GM19238 (cell line): ENCODE measurements around the gene DNAJC1.
A peak's percentile ranks its signal among the peaks of the same experiment; 100 is the strongest.
"Not testable (repeated sequence)": the region's sequence is repeated elsewhere in the genome, so short reads cannot be mapped to it uniquely, and the experiment has no call there.

Experiments
- DNase-seq: peaks from one replicate; pipeline ENCODE4 v3.0.0; 2011; ENCODE audit warnings: low spot score; ENCODE audit not compliant: insufficient read length

The DNAJC1 gene

DNA sequence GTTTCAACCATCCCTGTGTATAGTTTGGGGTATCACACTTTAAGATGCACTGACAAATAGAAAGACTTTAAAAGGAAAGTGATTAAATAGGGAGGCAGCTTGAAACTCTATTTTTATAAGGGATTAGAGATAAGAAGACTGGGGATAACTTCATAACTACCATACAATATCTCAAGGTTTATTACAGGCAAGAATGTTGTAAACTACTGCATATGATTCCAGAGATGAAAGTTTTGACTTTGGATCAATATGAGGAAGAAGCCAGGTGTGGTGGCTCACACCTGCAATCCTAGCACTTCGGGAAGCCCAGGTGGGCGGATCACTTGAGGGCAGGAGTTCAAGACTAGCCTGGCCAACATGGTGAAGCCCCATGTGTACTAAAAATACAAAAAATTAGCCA lies 96.1 kb downstream of the DNAJC1 start:
- DNase-seq: no peak

- no peak for DNase-seq
Measured at GRCh38 chr10:21904930-21905329, 98.6 kb downstream of the DNAJC1 start.

DNA sequence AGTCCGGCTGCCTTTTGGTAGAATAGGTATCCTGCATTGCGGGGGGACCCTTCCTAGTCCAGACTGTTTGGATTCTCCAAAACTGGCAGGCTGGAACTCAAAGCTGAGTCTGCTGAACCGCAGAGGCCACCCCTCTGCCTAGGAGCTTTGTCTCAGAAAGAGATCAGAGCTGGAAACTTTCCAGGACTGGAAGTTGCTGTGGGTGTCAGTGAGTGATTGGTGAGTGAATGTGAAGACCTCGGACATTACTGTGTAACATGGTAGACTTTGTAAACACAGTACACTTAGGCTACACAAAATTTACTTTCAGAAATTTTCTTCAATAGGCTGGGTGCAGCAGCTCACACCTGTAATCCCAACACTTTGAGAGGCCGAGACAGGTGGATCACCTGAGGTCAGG lies 103.8 kb downstream of the DNAJC1 start:
- DNase-seq: no peak

- no peak for DNase-seq
Measured at GRCh38 chr10:21895932-21896331, 107.6 kb downstream of the DNAJC1 start.

DNA sequence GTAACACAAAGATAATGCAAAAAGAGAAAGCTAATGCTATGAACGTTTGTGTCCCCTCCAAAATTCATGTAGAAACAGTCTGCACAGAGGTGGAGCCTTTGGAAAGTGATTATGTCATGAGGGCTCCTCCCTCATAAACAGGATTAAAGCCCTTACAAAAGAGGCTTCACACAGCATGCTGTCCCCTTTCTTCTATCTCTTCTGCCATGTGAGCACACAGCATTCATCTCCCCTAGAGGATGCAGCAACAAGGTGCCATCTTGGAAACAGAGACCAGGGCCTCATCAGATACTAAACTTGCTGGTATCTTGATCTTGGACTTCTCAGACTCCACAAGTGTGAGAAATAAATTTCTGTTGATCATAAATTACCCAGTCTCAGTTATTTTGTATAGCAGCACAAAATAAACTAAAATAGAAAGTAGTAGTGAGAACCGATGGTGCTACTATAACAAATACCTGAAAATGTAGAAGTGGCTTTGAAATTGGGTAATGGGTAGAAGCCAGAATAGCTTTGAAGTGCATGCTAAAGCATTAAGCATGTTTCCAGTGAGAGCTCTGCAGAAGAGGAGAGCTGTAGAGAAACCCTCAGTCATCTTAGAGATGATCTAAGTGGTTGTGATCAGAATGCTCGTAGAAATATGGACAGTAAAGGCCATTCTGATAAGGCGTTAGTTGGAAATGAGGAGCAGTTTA lies 108.7 kb downstream of the DNAJC1 start:
- DNase-seq: no peak

- no peak for DNase-seq
Measured at GRCh38 chr10:21891439-21891838, 112.1 kb downstream of the DNAJC1 start.

DNA sequence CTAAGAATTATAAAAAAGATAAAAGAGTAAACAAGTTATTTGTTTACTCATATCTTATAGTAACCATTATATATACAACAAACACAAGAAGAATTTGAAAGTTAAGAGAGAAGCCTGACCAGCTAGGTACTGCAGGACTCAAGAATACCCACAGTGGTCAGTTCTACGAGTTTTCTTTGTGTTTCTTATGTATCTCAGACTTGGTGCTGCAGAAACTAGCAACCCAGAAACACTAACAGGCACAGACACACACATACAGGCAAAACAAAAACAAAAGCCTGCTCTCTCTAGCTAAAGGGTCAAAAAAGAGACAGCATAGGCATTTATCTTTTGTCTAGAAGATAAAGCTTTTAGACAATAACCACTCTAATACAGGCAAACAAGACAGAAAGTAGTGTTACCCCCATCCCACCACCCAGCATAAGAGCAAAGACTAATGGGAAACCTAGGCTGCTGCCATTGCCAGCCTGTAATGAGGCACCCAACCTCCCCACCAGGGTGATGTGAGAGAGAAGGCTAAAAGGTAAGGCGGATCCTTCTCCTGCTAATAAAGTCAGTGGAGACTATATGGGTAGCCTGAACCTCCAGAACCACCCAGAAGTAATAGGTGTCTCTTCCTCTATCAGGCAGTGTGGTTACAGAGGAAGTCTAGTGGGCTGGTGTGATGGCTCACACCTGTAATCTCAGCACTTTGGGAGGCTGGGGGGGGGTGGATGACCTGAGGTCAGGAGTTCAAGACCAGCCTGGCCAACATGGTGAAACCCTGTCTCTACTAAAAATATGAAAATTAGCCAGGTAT lies 113.9 kb downstream of the DNAJC1 start:
- DNase-seq: no peak

- peak; percentile 19 for DNase-seq
Measured at GRCh38 chr10:21888959-21889358, 114.6 kb downstream of the DNAJC1 start.

DNA sequence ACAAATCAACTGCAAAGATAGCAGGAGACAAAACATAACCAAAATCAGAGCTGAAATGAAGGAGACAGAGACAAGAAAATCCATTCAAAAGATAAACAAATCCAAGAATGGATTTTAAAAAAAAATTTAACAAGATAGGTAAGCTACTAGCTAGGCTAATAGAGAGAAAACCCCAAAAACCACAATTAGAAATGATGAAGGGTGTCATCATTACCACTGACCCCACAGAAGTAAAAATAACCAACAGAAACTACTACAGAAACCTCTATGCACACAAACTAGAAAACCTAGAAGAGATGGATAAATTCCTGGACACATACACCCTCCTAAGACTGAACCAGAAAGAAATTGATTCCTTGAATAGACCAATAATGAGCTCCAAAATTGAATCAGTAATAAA lies 117.6 kb downstream of the DNAJC1 start:
- no peak for DNase-seq

DNA sequence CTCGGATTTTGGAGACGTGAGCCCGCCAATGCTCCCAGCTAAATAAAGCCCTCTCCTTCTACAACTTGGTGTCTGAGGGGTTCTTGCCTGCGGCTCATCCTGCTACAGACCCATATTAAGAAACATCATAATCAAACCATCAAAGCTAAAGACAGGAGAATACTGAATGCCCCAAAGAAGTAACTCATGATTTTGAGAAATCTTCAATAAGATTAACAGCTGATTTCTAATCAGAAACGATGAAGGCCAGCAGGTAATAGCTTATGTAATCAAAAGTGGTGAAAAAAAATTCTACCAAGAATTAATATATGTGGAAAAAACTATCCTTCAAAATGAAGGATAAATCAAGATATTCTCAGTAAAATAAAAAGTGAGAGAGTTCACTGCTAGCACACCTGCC lies 130.3 kb downstream of the DNAJC1 start:
- no peak for DNase-seq

GRCh38 chr10:21872771-21873170 lies 130.8 kb downstream of the DNAJC1 start:
- DNase-seq: not testable (repeated sequence)

GRCh38 chr10:21870849-21871248 lies 132.7 kb downstream of the DNAJC1 start:
- no peak for DNase-seq

GRCh38 chr10:21869087-21869486 lies 134.4 kb downstream of the DNAJC1 start:
- DNase-seq: not testable (repeated sequence)

DNA sequence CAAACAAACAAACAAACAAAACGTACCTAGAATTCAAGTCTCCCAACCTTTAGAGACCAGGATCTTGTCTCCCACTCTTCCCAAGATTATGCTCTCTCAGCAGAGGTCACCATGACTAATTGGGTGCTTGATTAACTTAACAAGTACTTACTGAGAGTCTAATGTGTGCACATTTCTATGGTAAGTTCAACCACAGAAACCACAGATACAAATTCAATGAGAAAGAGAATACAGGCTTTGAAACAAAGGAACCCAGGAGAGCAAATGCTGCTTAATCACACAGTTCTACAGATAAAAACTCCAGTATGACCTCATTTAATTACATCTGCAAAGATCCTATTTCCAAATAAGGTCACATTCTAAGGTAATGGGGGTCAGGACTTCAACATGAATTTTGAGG lies 142.8 kb downstream of the DNAJC1 start:
- no peak for DNase-seq

GRCh38 chr10:21858455-21858854 lies 145.1 kb downstream of the DNAJC1 start:
- DNase-seq: no peak

GRCh38 chr10:21849607-21850006 lies 153.9 kb downstream of the DNAJC1 start:
- no peak for DNase-seq

GRCh38 chr10:21843645-21844044 lies 159.9 kb downstream of the DNAJC1 start:
- no peak for DNase-seq

GRCh38 chr10:21841273-21841672 lies 162.3 kb downstream of the DNAJC1 start:
- not testable (repeated sequence) for DNase-seq

DNA sequence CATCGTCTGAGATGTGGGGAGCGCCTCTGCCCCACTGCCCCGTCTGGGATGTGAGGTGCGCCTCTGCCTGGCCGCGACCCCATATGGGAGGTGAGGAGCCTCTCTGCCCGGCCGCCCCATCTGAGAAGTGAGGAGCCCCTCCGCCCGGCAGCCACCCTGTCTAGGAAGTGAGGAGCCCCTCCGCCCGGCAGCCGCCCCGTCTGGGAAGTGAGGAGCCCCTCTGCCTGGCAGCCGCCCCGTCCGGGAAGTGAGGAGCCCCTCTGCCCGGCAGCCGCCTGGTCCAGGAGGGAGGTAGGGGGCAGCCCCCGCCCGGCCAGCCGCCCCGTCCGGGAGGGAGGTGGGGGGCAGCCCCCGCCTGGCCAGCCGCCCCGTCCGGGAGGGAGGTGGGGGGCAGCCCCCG lies 166.0 kb downstream of the DNAJC1 start:
- not testable (repeated sequence) for DNase-seq

DNA sequence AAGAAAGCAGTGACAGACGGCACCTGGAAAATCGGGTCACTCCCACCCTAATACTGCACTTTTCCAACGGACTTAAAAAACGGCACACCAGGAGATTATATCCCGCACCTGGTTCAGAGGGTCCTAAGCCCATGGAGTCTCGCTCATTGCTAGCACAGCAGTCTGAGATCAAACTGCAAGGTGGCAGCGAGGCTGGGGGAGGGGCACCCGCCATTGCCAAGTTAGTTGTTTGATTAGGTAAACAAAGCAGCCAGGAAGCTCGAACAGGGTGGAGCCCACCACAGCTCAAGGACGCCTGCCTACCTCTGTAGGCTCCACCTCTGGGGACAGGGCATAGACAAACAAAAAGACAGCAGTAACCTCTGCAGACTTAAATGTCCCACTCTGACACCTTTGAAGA lies 169.0 kb downstream of the DNAJC1 start:
- DNase-seq: not testable (repeated sequence)

DNA sequence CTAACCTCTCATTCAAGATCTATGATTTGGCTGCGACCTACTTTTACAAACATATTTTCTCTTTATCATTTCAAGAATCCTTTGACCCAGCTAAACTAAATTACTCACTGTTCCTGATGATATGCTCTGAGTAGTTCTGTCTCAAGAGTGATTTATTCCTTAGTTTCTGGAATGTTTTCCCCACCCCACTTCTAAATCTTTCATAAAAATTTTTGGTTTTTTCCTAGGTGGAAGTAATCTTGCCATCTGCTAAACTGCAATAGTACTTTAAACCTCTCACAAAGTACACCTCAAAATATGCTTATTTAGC lies 170.8 kb downstream of the DNAJC1 start:
- no peak for DNase-seq

- no peak for DNase-seq
Measured at GRCh38 chr10:21831986-21832820, 171.3 kb downstream of the DNAJC1 start.
